ENCODE data around the gene ETFRF1.

ETFRF1 gene

DNA sequence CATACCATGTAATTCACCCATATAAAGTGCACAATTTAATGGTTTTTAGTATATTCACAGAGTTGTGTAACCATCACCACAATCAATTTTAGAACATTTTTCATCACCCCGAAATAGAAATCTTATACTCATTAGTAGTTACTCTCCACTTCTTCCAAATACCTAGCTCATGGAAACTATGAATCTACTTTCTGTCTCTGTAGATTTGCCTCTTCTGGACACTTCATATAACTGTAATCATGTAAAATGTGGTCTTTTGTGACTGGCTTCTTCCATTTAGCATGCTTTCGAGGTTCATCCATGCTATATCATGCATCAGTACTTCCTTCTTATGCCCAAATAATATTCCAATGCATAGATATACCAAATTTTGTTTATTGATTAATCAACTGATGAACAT is 10.9 kb upstream of the ETFRF1 start:
- H3K4ac ChIP-seq (ENCODE audit: low read depth, low read length), result no peak overlapping the region
- no peak overlapping the region for H3K4me3 ChIP-seq (ENCODE audit: low read depth, low read length)
- H3K79me2 ChIP-seq (ENCODE audit: control insufficient read depth, insufficient read depth, low read length, poor library complexity), result no peaks in the 10 kb centered on the region
- no peaks in the 10 kb centered on the region for H3K27me3 ChIP-seq (ENCODE audit: insufficient read depth, low read length)
- no peak overlapping the region for H3K27ac ChIP-seq (ENCODE audit: low read depth, low read length)
- no peaks in the 10 kb centered on the region for H3K4me1 ChIP-seq (ENCODE audit: control insufficient read depth in 1 of 2, insufficient read depth in 2 of 2, low read length in 2 of 2)
- WGBS (ENCODE audit: extremely low coverage, insufficient coverage, insufficient read length), result no CpG with 5 or more reads among the region's 2 CpGs
- H2AFZ ChIP-seq (ENCODE audit: insufficient read depth, low read length, poor library complexity), result no peak overlapping the region
- no peak overlapping the region for H3K9ac ChIP-seq (ENCODE audit: low read length)
- H2BK12ac ChIP-seq (ENCODE audit: low read length), result no peak overlapping the region
- no peak overlapping the region for H3K4me2 ChIP-seq (ENCODE audit: low read length)
- no peaks in the 10 kb centered on the region for H3K79me1 ChIP-seq (ENCODE audit: low read length)
- no peak overlapping the region for H4K8ac ChIP-seq (ENCODE audit: low read depth, low read length)
- no peaks in the 10 kb centered on the region for H3K36me3 ChIP-seq (ENCODE audit: control insufficient read depth in 1 of 2, insufficient read depth in 2 of 2, low read length in 2 of 2)
- DNase-seq, result no peak
- no peak overlapping the region for H4K12ac ChIP-seq (ENCODE audit: low read depth, low read length)
- H3K14ac ChIP-seq (ENCODE audit: low read length), result no peak overlapping the region
- H3K9me3 ChIP-seq (ENCODE audit: insufficient read depth, low read depth, low read length), result no peaks in the 10 kb centered on the region
- H3K23ac ChIP-seq (ENCODE audit: low read length), result no peak overlapping the region
- H4K91ac ChIP-seq (ENCODE audit: low read depth, low read length), result no peak overlapping the region
- H2AK5ac ChIP-seq (ENCODE audit: low read length), result no peak overlapping the region
- no peak overlapping the region for H2BK5ac ChIP-seq (ENCODE audit: low read depth, low read length, poor library complexity)
- no peak overlapping the region for H3K18ac ChIP-seq (ENCODE audit: low read length)
- no peak overlapping the region for H2BK120ac ChIP-seq (ENCODE audit: insufficient read depth, low read length, poor library complexity)

DNA sequence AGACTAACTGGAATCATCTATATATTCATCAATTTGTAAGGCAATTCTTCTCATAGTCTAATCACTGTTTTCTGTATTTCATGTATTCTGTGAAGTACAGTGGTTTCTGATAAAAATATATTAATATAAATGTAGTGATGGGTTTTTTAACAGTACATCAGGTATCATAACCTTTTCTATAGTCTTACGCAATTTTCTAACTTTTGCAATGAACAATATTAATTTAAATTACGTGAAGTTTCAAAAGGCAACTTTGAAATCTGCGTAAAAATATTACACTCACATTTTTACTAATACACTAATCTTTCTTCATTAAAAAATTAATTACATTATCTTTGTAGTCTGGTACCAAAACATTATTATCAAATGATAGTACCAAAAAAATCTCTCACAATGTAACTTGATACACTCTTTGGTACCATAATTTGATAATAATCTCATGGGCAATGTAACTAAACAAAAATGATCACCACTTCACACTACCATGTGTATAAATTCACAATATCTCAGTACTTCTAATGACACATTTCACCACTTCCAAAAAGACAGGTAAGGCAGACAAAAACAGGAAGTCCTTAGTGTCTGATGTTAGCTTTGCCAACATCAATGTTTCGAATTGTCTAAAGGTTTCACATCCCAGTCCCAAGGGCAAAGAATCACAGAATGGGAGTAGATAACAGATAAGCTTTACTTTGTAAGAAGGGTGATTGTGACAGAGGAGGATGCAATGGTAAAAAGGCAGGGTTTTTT is 8.8 kb upstream of the ETFRF1 start:
- H3K18ac ChIP-seq (ENCODE audit: low read length), result no peak overlapping the region
- no peak for DNase-seq
- no peak overlapping the region for H2AK5ac ChIP-seq (ENCODE audit: low read length)
- no peak overlapping the region for H2BK5ac ChIP-seq (ENCODE audit: low read depth, low read length, poor library complexity)
- H3K27ac ChIP-seq (ENCODE audit: low read depth, low read length), result no peak overlapping the region
- no peak overlapping the region for H4K12ac ChIP-seq (ENCODE audit: low read depth, low read length)
- no peak overlapping the region for H4K91ac ChIP-seq (ENCODE audit: low read depth, low read length)
- H3K14ac ChIP-seq (ENCODE audit: low read length), result no peak overlapping the region
- no peaks in the 10 kb centered on the region for H3K79me1 ChIP-seq (ENCODE audit: low read length)
- WGBS (ENCODE audit: extremely low coverage, insufficient coverage, insufficient read length), result no CpG with 5 or more reads among the region's 4 CpGs
- H4K8ac ChIP-seq (ENCODE audit: low read depth, low read length), result no peak overlapping the region
- H3K36me3 ChIP-seq (ENCODE audit: control insufficient read depth in 1 of 2, insufficient read depth in 2 of 2, low read length in 2 of 2), result no peaks in the 10 kb centered on the region
- H3K4ac ChIP-seq (ENCODE audit: low read depth, low read length), result no peak overlapping the region
- no peaks in the 10 kb centered on the region for H3K9me3 ChIP-seq (ENCODE audit: insufficient read depth, low read depth, low read length)
- no peak overlapping the region for H2BK12ac ChIP-seq (ENCODE audit: low read length)
- H3K9ac ChIP-seq (ENCODE audit: low read length), result no peak overlapping the region
- H2BK120ac ChIP-seq (ENCODE audit: insufficient read depth, low read length, poor library complexity), result no peak overlapping the region
- H3K4me2 ChIP-seq (ENCODE audit: low read length), result no peak overlapping the region
- no peak overlapping the region for H3K23ac ChIP-seq (ENCODE audit: low read length)
- no peaks in the 10 kb centered on the region for H3K27me3 ChIP-seq (ENCODE audit: insufficient read depth, low read length)
- H3K4me3 ChIP-seq (ENCODE audit: low read depth, low read length), result no peak overlapping the region
- no peak overlapping the region for H2AFZ ChIP-seq (ENCODE audit: insufficient read depth, low read length, poor library complexity)
- H3K79me2 ChIP-seq (ENCODE audit: control insufficient read depth, insufficient read depth, low read length, poor library complexity), result no peaks in the 10 kb centered on the region
- no peaks in the 10 kb centered on the region for H3K4me1 ChIP-seq (ENCODE audit: control insufficient read depth in 1 of 2, insufficient read depth in 2 of 2, low read length in 2 of 2)

DNA sequence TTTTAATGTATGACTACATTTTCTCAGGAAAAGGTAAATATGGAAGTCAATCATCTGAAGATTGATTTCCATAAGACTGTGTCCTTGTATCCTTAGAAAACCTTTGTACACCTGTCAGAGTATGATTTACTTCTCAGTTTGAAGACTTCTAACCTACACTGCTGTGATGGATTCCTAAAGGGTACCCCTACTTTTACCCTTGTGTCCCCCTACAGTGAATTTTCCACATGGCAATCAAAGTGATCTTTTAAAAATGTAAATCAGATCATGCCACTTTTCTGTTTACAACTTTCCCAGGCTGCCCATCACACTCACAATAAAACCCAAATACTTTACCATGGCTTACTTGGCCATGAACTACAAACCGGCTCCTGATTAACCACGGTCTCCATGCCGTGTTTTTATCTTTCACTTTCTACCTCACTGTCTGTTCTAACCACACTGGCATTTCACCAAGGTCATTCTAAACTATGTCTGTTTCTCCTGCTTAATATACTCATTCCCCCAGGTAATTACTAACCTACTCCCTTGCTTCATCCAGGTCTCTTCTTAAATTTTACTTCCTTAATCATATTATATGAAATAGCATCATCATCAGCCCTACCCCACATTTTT is 8.1 kb upstream of the ETFRF1 start:
- Histone ChIP-seq H2AK5ac (ENCODE audit: low read length) (no peak overlapping the region), H3K14ac (ENCODE audit: low read length) (no peak overlapping the region), H4K8ac (ENCODE audit: low read depth, low read length) (no peak overlapping the region), H3K18ac (ENCODE audit: low read length) (no peak overlapping the region), H3K4me3 (ENCODE audit: low read depth, low read length) (no peak overlapping the region), H2BK120ac (ENCODE audit: insufficient read depth, low read length, poor library complexity) (no peak overlapping the region), H3K9me3 (ENCODE audit: insufficient read depth, low read depth, low read length) (no peaks in the 10 kb centered on the region), H3K4me2 (ENCODE audit: low read length) (no peak overlapping the region), H2BK12ac (ENCODE audit: low read length) (no peak overlapping the region), H3K27me3 (ENCODE audit: insufficient read depth, low read length) (no peaks in the 10 kb centered on the region), H4K12ac (ENCODE audit: low read depth, low read length) (no peak overlapping the region), H3K79me2 (ENCODE audit: control insufficient read depth, insufficient read depth, low read length, poor library complexity) (no peaks in the 10 kb centered on the region), H3K36me3 (ENCODE audit: control insufficient read depth in 1 of 2, insufficient read depth in 2 of 2, low read length in 2 of 2) (no peaks in the 10 kb centered on the region), H3K27ac (ENCODE audit: low read depth, low read length) (no peak overlapping the region), H3K9ac (ENCODE audit: low read length) (no peak overlapping the region), H3K4me1 (ENCODE audit: control insufficient read depth in 1 of 2, insufficient read depth in 2 of 2, low read length in 2 of 2) (no peaks in the 10 kb centered on the region), H3K23ac (ENCODE audit: low read length) (no peak overlapping the region), H4K91ac (ENCODE audit: low read depth, low read length) (no peak overlapping the region), H2AFZ (ENCODE audit: insufficient read depth, low read length, poor library complexity) (no peak overlapping the region), H2BK5ac (ENCODE audit: low read depth, low read length, poor library complexity) (no peak overlapping the region), H3K79me1 (ENCODE audit: low read length) (no peaks in the 10 kb centered on the region), H3K4ac (ENCODE audit: low read depth, low read length) (no peak overlapping the region)
- no peak for DNase-seq
- WGBS (ENCODE audit: extremely low coverage, insufficient coverage, insufficient read length), result no CpG with 5 or more reads among the region's 3 CpGs

DNA sequence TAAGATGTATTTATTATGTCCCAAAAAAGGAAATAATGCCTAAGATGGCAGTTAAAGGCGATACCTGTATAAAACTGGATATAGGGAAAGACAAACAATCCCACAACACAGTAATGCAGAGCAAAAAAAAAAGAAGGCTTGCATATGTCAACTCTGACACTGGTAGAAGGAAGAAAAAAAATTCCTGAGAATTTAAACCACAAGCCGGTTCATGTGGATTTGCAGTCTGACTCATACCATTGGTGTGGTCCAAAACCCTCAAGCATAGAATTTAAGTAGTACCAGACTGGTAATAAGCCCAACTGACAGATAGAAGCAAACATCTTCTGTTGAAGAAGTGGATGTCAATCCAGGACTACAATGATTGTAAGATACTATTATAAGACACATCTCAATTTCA is 7.3 kb upstream of the ETFRF1 start:
- Histone ChIP-seq H3K18ac (ENCODE audit: low read length) (no peak overlapping the region), H3K4me3 (ENCODE audit: low read depth, low read length) (no peak overlapping the region), H3K79me1 (ENCODE audit: low read length) (no peaks in the 10 kb centered on the region), H2BK120ac (ENCODE audit: insufficient read depth, low read length, poor library complexity) (no peak overlapping the region), H2BK5ac (ENCODE audit: low read depth, low read length, poor library complexity) (no peak overlapping the region), H3K79me2 (ENCODE audit: control insufficient read depth, insufficient read depth, low read length, poor library complexity) (no peaks in the 10 kb centered on the region), H2AFZ (ENCODE audit: insufficient read depth, low read length, poor library complexity) (no peak overlapping the region), H3K4me2 (ENCODE audit: low read length) (no peak overlapping the region), H3K9ac (ENCODE audit: low read length) (no peak overlapping the region), H3K14ac (ENCODE audit: low read length) (no peak overlapping the region), H4K8ac (ENCODE audit: low read depth, low read length) (no peak overlapping the region), H3K27ac (ENCODE audit: low read depth, low read length) (no peak overlapping the region), H3K36me3 (ENCODE audit: control insufficient read depth in 1 of 2, insufficient read depth in 2 of 2, low read length in 2 of 2) (no peaks in the 10 kb centered on the region), H2AK5ac (ENCODE audit: low read length) (no peak overlapping the region), H4K91ac (ENCODE audit: low read depth, low read length) (no peak overlapping the region), H3K23ac (ENCODE audit: low read length) (no peak overlapping the region), H3K27me3 (ENCODE audit: insufficient read depth, low read length) (no peaks in the 10 kb centered on the region), H2BK12ac (ENCODE audit: low read length) (no peak overlapping the region), H3K4ac (ENCODE audit: low read depth, low read length) (no peak overlapping the region), H3K4me1 (ENCODE audit: control insufficient read depth in 1 of 2, insufficient read depth in 2 of 2, low read length in 2 of 2) (no peaks in the 10 kb centered on the region), H3K9me3 (ENCODE audit: insufficient read depth, low read depth, low read length) (no peaks in the 10 kb centered on the region), H4K12ac (ENCODE audit: low read depth, low read length) (no peak overlapping the region)
- DNase-seq, result no peak
- no CpG with 5 or more reads among the region's 2 CpGs for WGBS (ENCODE audit: extremely low coverage, insufficient coverage, insufficient read length)

Data from trophoblast cell (in vitro differentiated cells and primary cell).